Suprapubic skin (tissue), 4 donors: ENCODE measurements around the gene YY1. TPM values are rescaled to one million over a fixed set of nuclear protein-coding genes. Genes with fewer than 3 reads are reported as not detected.
"Not testable (repeated sequence)": the region's sequence is repeated elsewhere in the genome, so short reads cannot be mapped to it uniquely, and the experiment has no call there.

Experiments
- DNase-seq, 2 donors: peaks; one replicate each; pipeline ENCODE4 v3.0.0-alpha.2; 2019; ENCODE audit warnings: low spot score in 2 of 2
- H3K27ac ChIP-seq: fragments of 200-600 bp; sonication (generic); one replicate; pipeline ENCODE4 v1.5.1; 2019
- H3K27me3 ChIP-seq: fragments of 200-600 bp; sonication (generic); one replicate; pipeline ENCODE4 v1.5.1; 2019
- H3K36me3 ChIP-seq: fragments of 200-600 bp; sonication (generic); one replicate; pipeline ENCODE4 v1.5.1; 2019
- H3K4me1 ChIP-seq: fragments of 200-600 bp; sonication (generic); one replicate; pipeline ENCODE4 v1.5.1; 2019
- H3K4me3 ChIP-seq: fragments of 200-600 bp; sonication (generic); one replicate; pipeline ENCODE4 v1.5.1; 2019; ENCODE audit warnings: mild to moderate bottlenecking
- H3K9me3 ChIP-seq: fragments of 200-600 bp; sonication (generic); one replicate; pipeline ENCODE4 v1.5.1; 2019
- EP300 ChIP-seq: sonication (generic); formaldehyde crosslinking; IDR thresholded peaks from one replicate; pipeline ENCODE4 v1.6.1; 2017; ENCODE audit warnings: antibody characterized with exemption
- POLR2A ChIP-seq, 2 donors: fragments of 450-650 bp; IDR thresholded peaks; one replicate each; pipeline ENCODE4 v1.6.1; 2017; ENCODE audit warnings: antibody characterized with exemption in 2 of 2, mild to moderate bottlenecking in 2 of 2, moderate library complexity in 2 of 2
- POLR2AphosphoS5 ChIP-seq, 3 donors: sonication (generic); formaldehyde crosslinking; IDR thresholded peaks; one replicate each; pipeline ENCODE4 v1.6.1; 2017; ENCODE audit warnings: antibody characterized with exemption in 3 of 3
- WGBS: methylation state at CpG from one replicate; pipeline ENCODE4 v1.1.5; 2018; 5-methylcytosine and 5-hydroxymethylcytosine counted together
- total RNA-seq, 4 donors: library from RNA; depleted of rRNA; stranded (reverse); fragments of >200 nt; gene quantifications; one replicate each; pipeline ENCODE4 v1.1.0, GENCODE V29; 2016
- TF ChIP-seq, protein P1 (sequence below), 2 donors: fragments of 200-600 bp in 1 of 2; fragments of 450-650 bp in 1 of 2; sonication (generic) in 1 of 2; IDR thresholded peaks; one replicate each; pipeline ENCODE4 v1.5.1; 2016 to 2019; ENCODE audit warnings: antibody characterized with exemption in 2 of 2, mild to moderate bottlenecking in 1 of 2, moderate library complexity in 1 of 2

The YY1 gene
- total RNA-seq, 4 donors from 2014 or later: 42.1 to 56.3 (median 48.9) TPM

DNA sequence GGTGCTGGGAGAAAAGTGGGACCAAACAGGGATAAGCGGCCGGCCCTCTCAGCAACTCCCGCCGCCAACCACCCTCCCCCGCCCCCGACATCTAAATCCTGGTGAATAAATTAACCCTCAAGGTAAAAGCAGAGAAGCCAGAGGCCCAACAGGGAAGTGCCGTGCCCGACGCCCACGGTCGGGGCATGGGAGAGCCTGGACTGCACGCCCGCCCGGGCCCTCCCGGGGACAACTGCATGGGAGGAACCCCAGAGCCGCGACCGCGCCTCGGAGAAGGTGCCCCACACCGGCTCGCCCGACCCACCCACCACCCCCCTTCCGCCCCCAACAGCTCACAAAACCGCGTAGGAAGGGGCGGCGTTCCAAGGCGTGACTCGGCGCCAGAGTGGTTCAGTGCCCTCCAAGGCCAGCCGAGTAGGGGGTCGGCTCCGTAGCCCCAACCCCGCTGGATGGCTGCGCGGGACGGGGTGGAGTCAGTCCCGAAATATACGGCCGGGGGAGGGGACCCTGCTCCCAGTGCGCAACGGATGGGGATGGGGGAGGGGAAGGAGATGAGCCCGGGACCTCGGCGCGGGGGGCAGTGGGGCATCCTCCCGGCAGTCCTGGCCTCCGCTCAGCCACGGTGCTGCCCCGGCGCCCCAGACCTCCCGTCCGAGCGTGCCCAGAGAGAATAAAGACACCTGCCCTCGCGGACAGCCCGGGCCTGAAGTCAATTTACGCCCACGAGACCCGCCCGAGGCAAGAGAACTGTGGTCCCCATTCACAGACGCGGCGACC, 66.6 kb downstream of the YY1 start:
- Histone ChIP-seq H3K9me3 (no peaks in the 10 kb centered on the region), H3K4me3 (peak overlapping the region; percentile 94), H3K27me3 (no peaks in the 10 kb centered on the region), H3K36me3 (no peaks in the 10 kb centered on the region), H3K27ac (peak overlapping the region; percentile 89), H3K4me1 (peaks cover 59% of the 10 kb centered on the region)
- no peak for TF ChIP-seq POLR2A (IDR thresholded peaks at IDR 0.05)
- TF ChIP-seq POLR2AphosphoS5 (IDR thresholded peaks at IDR 0.05): no peak
- TF ChIP-seq EP300: no peak
- TF ChIP-seq, protein P1, sequence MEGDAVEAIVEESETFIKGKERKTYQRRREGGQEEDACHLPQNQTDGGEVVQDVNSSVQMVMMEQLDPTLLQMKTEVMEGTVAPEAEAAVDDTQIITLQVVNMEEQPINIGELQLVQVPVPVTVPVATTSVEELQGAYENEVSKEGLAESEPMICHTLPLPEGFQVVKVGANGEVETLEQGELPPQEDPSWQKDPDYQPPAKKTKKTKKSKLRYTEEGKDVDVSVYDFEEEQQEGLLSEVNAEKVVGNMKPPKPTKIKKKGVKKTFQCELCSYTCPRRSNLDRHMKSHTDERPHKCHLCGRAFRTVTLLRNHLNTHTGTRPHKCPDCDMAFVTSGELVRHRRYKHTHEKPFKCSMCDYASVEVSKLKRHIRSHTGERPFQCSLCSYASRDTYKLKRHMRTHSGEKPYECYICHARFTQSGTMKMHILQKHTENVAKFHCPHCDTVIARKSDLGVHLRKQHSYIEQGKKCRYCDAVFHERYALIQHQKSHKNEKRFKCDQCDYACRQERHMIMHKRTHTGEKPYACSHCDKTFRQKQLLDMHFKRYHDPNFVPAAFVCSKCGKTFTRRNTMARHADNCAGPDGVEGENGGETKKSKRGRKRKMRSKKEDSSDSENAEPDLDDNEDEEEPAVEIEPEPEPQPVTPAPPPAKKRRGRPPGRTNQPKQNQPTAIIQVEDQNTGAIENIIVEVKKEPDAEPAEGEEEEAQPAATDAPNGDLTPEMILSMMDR (IDR thresholded peaks at IDR 0.05): no peak
- DNase-seq: no peak
- WGBS: 0% methylated on average over 12 of the region's 65 CpGs

DNA sequence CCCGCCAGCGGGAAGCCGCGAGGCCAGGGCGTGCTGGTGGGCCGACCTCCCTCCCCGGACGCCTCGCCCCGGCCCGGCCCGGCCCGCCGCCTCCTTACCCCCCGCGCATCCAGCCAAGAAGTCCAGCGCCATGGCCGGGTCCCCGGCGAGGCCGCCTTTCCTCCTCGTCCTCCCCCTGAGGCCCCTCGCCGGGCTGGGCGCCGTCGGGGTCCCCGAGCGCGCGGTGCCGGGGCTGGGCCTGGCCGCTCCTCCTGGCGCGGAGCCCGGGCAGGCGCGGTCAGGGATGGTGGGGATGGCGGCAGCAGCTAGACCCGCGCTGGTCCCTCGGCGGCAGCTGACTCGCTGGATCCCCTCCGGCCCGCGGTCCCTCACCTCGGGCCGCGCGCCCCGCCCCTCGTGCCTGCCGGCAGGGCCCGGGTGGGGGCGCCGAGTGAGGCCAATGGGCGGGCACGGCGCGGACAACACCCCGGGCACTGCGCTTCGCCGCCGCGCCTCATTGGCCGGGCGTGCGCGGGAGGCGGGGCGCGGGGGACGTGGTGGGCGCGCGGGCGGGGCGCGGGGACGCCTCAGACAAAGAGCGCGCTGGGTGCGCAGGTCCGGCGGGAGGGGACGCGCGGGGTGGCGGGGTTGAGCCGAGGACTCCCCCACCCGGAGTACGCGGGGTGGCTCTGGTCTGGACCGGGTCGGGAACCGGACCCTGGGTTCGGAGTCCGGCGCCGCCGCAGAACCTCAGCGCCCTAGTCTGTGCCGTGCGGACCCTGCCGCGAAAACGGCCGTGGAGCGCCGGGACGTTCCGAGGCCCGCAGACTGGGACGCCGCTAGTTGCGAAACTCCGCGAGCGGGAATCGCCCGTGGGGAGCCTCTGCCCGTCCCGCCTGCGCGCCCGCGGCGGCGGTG, 67.4 kb downstream of the YY1 start, which contains the start of gene SLC25A29:
SLC25A29 (minus strand) TSS at position 344 of the 897 bp plus-strand sequence; CDS start at position 132, 212 bp downstream.
- DNase-seq: peak; percentile 89 to 91
- Histone ChIP-seq H3K27me3 (no peaks in the 10 kb centered on the region), H3K36me3 (no peaks in the 10 kb centered on the region), H3K4me3 (peak within 1 kb of the TSS; percentile 94), H3K27ac (peak within 1 kb of the TSS; percentile 89), H3K4me1 (peaks cover 59% of the 10 kb centered on the region), H3K9me3 (no peaks in the 10 kb centered on the region)
- TF ChIP-seq POLR2A (IDR thresholded peaks at IDR 0.05) (peak in 1 of 2 donors; percentile 59), POLR2AphosphoS5 (IDR thresholded peaks at IDR 0.05) (peak in 2 of 3 donors; percentile 51 to 53), EP300 (no peak)
- TF ChIP-seq, protein P1 (IDR thresholded peaks at IDR 0.05): no peak
- 0% methylated on average over 6 of the region's 131 CpGs for WGBS

DNA sequence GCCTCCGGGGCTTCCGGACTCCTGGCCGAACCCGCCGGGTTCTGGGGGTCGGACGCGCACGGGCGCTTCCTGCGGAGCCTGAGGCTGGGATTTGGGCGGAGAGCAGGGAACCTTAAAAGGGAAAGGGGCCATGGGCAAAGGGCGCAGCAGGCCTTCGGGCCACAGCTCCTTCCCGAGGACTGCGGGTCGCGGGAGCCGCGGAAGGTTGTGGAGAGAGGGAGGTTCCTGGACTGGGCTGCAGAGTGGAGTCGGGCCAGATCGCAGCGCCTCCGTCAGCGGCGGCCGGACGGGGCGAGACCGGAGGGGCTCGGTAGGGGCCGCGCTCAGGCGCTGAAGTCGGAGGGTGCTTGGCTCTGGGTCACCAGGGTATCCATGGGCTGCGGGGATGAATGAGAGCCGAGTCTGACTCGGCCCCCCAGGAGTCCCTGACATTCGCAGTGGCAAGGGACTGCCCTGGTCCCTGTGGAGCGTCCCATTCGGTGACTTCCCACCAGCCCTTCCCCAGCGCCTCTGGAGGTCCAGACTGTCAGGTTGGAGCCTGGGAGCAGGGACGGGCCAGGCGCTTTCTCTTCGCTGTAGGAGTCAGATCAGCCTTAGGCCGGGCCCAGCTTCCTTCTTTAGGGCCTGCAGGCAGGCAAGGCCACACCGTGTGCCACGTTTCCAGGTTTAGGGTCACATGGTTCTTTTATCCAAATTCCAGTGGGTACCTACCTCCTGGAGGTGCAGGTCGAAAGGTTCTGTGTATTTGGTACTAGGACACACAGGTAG, 68.2 kb downstream of the YY1 start:
- Histone ChIP-seq H3K27me3 (no peaks in the 10 kb centered on the region), H3K4me1 (peaks cover 55% of the 10 kb centered on the region), H3K4me3 (peak overlapping the region; percentile 94), H3K27ac (peak overlapping the region; percentile 89), H3K9me3 (no peaks in the 10 kb centered on the region), H3K36me3 (no peaks in the 10 kb centered on the region)
- TF ChIP-seq POLR2A (IDR thresholded peaks at IDR 0.05): no peak
- TF ChIP-seq, protein P1 (IDR thresholded peaks at IDR 0.05): no peak
- TF ChIP-seq EP300: no peak
- no peak for TF ChIP-seq POLR2AphosphoS5 (IDR thresholded peaks at IDR 0.05)
- DNase-seq: no peak
- WGBS: 15% methylated on average over 29 of the region's 49 CpGs

DNA sequence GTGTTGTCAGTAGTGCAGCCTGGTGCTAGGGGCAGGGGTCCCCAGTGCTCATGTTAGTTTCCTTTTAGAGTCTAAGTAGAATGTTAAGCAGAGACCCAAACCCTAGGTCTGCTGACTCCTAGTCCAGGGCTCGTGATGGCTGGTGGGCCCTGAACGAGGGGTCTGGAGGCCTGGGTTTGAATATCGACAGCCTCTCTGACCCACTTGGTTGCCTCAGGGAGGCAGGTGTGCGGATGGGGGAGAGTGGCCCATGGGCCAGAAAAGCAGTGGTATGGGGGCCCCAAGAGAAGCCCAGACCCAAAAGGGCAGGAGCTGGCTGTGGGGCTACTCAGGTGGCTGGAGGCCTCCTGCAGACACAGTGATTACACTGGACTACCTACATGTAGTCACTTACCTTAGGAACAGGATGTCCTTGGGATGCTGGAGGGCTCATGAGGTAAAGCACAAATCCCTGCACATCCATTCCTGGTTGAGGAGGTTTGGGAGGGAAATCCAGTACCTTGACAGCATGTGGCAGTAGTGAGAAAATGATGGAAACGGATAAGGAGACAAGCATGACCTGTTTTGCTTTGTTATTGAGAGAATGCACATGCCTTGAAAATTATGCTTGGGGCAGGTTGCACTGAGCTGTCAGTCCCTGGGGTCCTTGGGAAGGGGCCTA, 69.0 kb downstream of the YY1 start:
- Histone ChIP-seq H3K4me3 (peak overlapping the region; percentile 94), H3K4me1 (peaks cover 53% of the 10 kb centered on the region), H3K36me3 (no peaks in the 10 kb centered on the region), H3K27me3 (no peaks in the 10 kb centered on the region), H3K9me3 (no peaks in the 10 kb centered on the region), H3K27ac (peak overlapping the region; percentile 89)
- TF ChIP-seq, protein P1 (IDR thresholded peaks at IDR 0.05): no peak
- TF ChIP-seq EP300 (no peak), POLR2A (IDR thresholded peaks at IDR 0.05) (no peak), POLR2AphosphoS5 (IDR thresholded peaks at IDR 0.05) (no peak)
- whole genome bisulfite sequencing: 85% methylated on average over 5 of the region's 5 CpGs
- DNase-seq: no peak

DNA sequence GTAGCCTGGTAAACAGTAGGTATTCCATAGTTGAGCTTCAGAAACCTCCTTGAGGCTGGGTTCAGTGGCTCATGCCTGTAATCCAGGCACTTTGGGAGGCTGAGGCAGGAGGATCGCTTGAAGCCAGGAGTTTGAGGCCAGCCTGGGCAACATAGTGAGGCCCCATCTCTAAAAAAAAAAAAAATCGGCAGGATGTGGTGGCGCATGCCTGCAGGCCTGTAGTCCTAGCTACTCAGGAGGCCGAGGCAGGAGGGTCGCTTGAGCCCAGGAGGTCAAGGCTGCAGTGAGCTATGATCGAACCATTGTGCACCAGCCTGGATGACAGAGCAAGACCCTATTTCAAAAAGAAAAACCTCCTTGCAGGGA, 69.5 kb downstream of the YY1 start:
- not testable (repeated sequence) for H3K9me3 ChIP-seq, H3K36me3 ChIP-seq, H3K27me3 ChIP-seq, DNase-seq, H3K4me3 ChIP-seq, H3K27ac ChIP-seq
- H3K4me1 ChIP-seq: peaks cover 53% of the 10 kb centered on the region
- 83% methylated on average over 6 of the region's 6 CpGs for WGBS
